ENCODE measurements around the gene GAL3ST2.
"Not testable (repeated sequence)": the region's sequence is repeated elsewhere in the genome, so short reads cannot be mapped to it uniquely, and the experiment has no call there.

GAL3ST2 gene

DNA sequence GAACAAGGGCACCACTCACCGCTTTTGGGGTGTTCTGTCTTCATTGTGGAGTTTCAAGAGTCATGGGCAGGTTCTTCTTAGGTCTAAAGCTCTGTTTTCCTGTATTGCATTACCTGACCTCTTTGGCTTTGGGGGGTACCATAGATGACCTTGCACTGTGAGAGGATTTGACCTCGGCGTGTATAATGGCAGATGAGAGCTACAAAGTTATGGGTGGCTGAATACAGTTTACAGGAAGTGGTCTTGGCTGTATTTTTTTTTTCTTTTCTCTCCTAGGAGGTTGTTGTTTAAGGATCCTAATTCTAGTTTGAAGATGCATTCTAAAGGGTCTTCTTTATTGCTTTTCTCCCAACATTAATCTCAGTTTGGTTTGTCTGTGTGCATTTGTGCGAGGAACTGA, 11.5 kb downstream of the GAL3ST2 start:
- no peaks in the 10 kb centered on the region for H3K9me2 ChIP-seq (replicated peaks; ENCODE audit: control insufficient read depth, low read length)
- TF ChIP-seq, protein P1, sequence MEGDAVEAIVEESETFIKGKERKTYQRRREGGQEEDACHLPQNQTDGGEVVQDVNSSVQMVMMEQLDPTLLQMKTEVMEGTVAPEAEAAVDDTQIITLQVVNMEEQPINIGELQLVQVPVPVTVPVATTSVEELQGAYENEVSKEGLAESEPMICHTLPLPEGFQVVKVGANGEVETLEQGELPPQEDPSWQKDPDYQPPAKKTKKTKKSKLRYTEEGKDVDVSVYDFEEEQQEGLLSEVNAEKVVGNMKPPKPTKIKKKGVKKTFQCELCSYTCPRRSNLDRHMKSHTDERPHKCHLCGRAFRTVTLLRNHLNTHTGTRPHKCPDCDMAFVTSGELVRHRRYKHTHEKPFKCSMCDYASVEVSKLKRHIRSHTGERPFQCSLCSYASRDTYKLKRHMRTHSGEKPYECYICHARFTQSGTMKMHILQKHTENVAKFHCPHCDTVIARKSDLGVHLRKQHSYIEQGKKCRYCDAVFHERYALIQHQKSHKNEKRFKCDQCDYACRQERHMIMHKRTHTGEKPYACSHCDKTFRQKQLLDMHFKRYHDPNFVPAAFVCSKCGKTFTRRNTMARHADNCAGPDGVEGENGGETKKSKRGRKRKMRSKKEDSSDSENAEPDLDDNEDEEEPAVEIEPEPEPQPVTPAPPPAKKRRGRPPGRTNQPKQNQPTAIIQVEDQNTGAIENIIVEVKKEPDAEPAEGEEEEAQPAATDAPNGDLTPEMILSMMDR (IDR thresholded peaks at IDR 0.05; ENCODE audit: low read depth, low read length, poor library complexity, severe bottlenecking): no peak
- no peak for TF ChIP-seq EZH2phosphoT487 (IDR thresholded peaks at IDR 0.05; ENCODE audit: borderline replicate concordance, low read length)
- peak overlapping the region; percentile 50 for H3K27ac ChIP-seq (ENCODE audit: low read depth, low read length)
- H3K79me2 ChIP-seq (ENCODE audit: control insufficient read depth, low read length): no peaks in the 10 kb centered on the region
- H3K4me2 ChIP-seq (ENCODE audit: low read length): peak overlapping the region; percentile 56
- no peaks in the 10 kb centered on the region for H3F3A ChIP-seq (ENCODE audit: control insufficient read depth, insufficient read depth)
- H3K36me3 ChIP-seq (ENCODE audit: control insufficient read depth, low read length): no peaks in the 10 kb centered on the region
- peaks cover 5% of the 10 kb centered on the region for H3K9me3 ChIP-seq (ENCODE audit: control insufficient read depth, insufficient read depth, low read length)
- H3K4me1 ChIP-seq (ENCODE audit: control insufficient read depth, low read length): peaks cover 20% of the 10 kb centered on the region
- H3K4me3 ChIP-seq (ENCODE audit: low read length): peak overlapping the region; percentile 30; the same call in 1 of the 2 replicates
- H3K27me3 ChIP-seq (ENCODE audit: control insufficient read depth, low read length): no peaks in the 10 kb centered on the region
- H4K20me1 ChIP-seq (ENCODE audit: control insufficient read depth, insufficient read depth, low read depth, low read length): no peaks in the 10 kb centered on the region

DNA sequence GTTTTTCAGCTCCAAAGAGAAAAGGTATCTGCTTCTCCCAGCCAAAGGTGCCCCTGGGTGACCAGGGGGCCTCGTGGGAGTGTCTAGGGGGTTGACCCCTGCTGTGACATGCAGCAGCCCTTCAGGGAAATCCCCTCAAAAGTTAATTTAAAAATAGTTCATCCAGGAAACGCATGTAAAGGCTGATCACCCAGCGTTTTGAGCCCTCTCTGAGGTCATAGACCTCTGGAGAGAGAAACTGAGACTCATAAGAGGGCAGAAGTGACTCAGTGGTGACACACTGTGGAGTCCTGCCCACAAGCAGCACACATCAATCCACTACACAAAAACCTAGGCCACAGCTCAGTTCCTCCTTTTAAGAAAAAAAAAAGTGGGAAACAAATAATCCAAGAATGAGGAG, 11.9 kb downstream of the GAL3ST2 start:
- Histone ChIP-seq H4K20me1 (ENCODE audit: control insufficient read depth, insufficient read depth, low read depth, low read length) (no peaks in the 10 kb centered on the region), H3K4me2 (ENCODE audit: low read length) (peak overlapping the region; percentile 56), H3F3A (ENCODE audit: control insufficient read depth, insufficient read depth) (no peaks in the 10 kb centered on the region), H3K4me3 (ENCODE audit: low read length) (peak overlapping the region; percentile 30; the same call in 1 of the 2 replicates), H3K9me3 (ENCODE audit: control insufficient read depth, insufficient read depth, low read length) (peaks cover 5% of the 10 kb centered on the region), H3K9me2 (replicated peaks; ENCODE audit: control insufficient read depth, low read length) (no peaks in the 10 kb centered on the region), H3K79me2 (ENCODE audit: control insufficient read depth, low read length) (no peaks in the 10 kb centered on the region), H3K27me3 (ENCODE audit: control insufficient read depth, low read length) (no peaks in the 10 kb centered on the region), H3K27ac (ENCODE audit: low read depth, low read length) (peak overlapping the region; percentile 50), H3K36me3 (ENCODE audit: control insufficient read depth, low read length) (no peaks in the 10 kb centered on the region), H3K4me1 (ENCODE audit: control insufficient read depth, low read length) (peaks cover 20% of the 10 kb centered on the region)
- no peak for TF ChIP-seq EZH2phosphoT487 (IDR thresholded peaks at IDR 0.05; ENCODE audit: borderline replicate concordance, low read length)
- TF ChIP-seq, protein P1 (IDR thresholded peaks at IDR 0.05; ENCODE audit: low read depth, low read length, poor library complexity, severe bottlenecking): no peak

DNA sequence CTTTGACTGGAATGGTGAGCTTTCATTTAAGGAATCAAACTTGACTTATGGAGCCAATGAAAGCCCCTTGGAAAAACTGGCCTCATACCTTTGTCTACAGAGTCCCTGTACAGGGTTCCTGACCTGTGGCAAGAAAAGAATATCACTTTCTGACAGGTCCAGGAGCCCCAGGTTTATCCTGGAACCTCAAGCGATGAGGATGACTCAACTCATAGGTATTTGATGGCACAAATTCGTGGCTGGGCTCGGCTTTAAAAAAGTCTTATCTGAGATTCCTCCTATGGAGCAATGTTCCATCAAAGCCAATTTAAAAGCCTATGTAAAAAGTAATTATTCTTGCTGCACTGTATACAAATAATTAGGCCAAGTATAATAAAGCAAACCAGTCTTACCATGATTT, 14.8 kb downstream of the GAL3ST2 start:
- H3K9me3 ChIP-seq (ENCODE audit: control insufficient read depth, insufficient read depth, low read length); H3F3A ChIP-seq (ENCODE audit: control insufficient read depth, insufficient read depth); H3K4me3 ChIP-seq (ENCODE audit: low read length); H3K27ac ChIP-seq (ENCODE audit: low read depth, low read length); H3K4me2 ChIP-seq (ENCODE audit: low read length); H3K27me3 ChIP-seq (ENCODE audit: control insufficient read depth, low read length); H4K20me1 ChIP-seq (ENCODE audit: control insufficient read depth, insufficient read depth, low read depth, low read length); H3K36me3 ChIP-seq (ENCODE audit: control insufficient read depth, low read length); H3K79me2 ChIP-seq (ENCODE audit: control insufficient read depth, low read length); H3K9me2 ChIP-seq (replicated peaks; ENCODE audit: control insufficient read depth, low read length): not testable (repeated sequence)
- H3K4me1 ChIP-seq (ENCODE audit: control insufficient read depth, low read length): peaks cover 20% of the 10 kb centered on the region

DNA sequence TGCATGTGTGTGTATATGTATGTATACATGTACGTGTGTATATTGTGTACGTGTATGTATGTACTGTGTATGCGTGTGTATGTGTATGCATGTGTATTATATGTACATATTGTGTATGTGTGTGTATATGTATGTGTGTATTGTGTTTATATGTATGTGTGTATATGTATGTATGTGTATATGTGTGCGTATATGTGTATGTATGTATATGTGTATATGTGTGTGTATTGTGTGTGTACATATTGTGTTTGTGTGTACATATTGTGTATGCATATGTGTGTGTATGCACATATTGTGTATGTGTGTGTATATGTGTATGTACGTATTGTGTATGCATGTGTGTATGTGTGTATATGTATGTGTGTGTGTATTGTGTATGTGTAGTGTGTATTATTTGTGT, 16.8 kb downstream of the GAL3ST2 start:
- no peak overlapping the region for H3K27ac ChIP-seq (ENCODE audit: low read depth, low read length)
- no peaks in the 10 kb centered on the region for H3K9me2 ChIP-seq (replicated peaks; ENCODE audit: control insufficient read depth, low read length)
- no peak for TF ChIP-seq EZH2phosphoT487 (IDR thresholded peaks at IDR 0.05; ENCODE audit: borderline replicate concordance, low read length)
- TF ChIP-seq, protein P1 (IDR thresholded peaks at IDR 0.05; ENCODE audit: low read depth, low read length, poor library complexity, severe bottlenecking): no peak
- H3F3A ChIP-seq (ENCODE audit: control insufficient read depth, insufficient read depth): no peaks in the 10 kb centered on the region
- H3K79me2 ChIP-seq (ENCODE audit: control insufficient read depth, low read length): no peaks in the 10 kb centered on the region
- H3K4me2 ChIP-seq (ENCODE audit: low read length): no peak overlapping the region
- H3K27me3 ChIP-seq (ENCODE audit: control insufficient read depth, low read length): no peaks in the 10 kb centered on the region
- H3K36me3 ChIP-seq (ENCODE audit: control insufficient read depth, low read length): no peaks in the 10 kb centered on the region
- peaks cover 5% of the 10 kb centered on the region for H3K9me3 ChIP-seq (ENCODE audit: control insufficient read depth, insufficient read depth, low read length)
- H4K20me1 ChIP-seq (ENCODE audit: control insufficient read depth, insufficient read depth, low read depth, low read length): no peaks in the 10 kb centered on the region
- H3K4me3 ChIP-seq (ENCODE audit: low read length): no peak overlapping the region
- peaks cover 12% of the 10 kb centered on the region for H3K4me1 ChIP-seq (ENCODE audit: control insufficient read depth, low read length)

All from DOHH2 (cell line).